Right atrium auricular region (tissue), 2 donors: Measurements from ENCODE around the gene PLPP7. TPM values are rescaled to one million over a fixed set of nuclear protein-coding genes. Genes with fewer than 3 reads are reported as not detected.

Experiments
- DNase-seq: peaks from one replicate; pipeline ENCODE4 v3.0.0-alpha.2; 2019; ENCODE audit warnings: low spot score
- H3K27ac ChIP-seq, 2 donors: fragments of 200-600 bp; sonication (generic); 1 replicate in 1 of 2; 2 replicates in 1 of 2; pipeline ENCODE4 v1.5.1; 2016 to 2019
- H3K27me3 ChIP-seq, 2 donors: fragments of 200-600 bp; sonication (generic); one replicate each; pipeline versions ENCODE4 v1.5.1 to v1.6.0; 2017 to 2019
- H3K36me3 ChIP-seq: fragments of 200-600 bp; sonication (generic); one replicate; pipeline ENCODE4 v1.5.1; 2016
- H3K4me1 ChIP-seq, 2 donors: fragments of 200-600 bp; sonication (generic); one replicate each; pipeline versions ENCODE4 v1.5.1 to v1.6.0; 2017 to 2019
- H3K4me3 ChIP-seq, 2 donors: fragments of 200-600 bp; sonication (generic); 1 replicate in 1 of 2; 2 replicates in 1 of 2; pipeline ENCODE4 v1.5.1; 2017 to 2019; ENCODE audit warnings: mild to moderate bottlenecking in 1 of 2, moderate library complexity in 1 of 2
- H3K9me3 ChIP-seq, 2 donors: fragments of 200-600 bp; sonication (generic); one replicate each; pipeline ENCODE4 v1.5.1; 2019
- CTCF ChIP-seq, 2 donors: fragments of 200-600 bp; sonication (generic); IDR thresholded peaks; one replicate each; pipeline ENCODE4 v1.5.1; 2019; ENCODE audit warnings: antibody characterized with exemption in 2 of 2
- total RNA-seq, 2 donors: library from RNA; depleted of rRNA; stranded (reverse); fragments of >200 nt; gene quantifications; one replicate each; pipeline ENCODE4 v1.1.0, GENCODE V29; 2016

The PLPP7 gene
- total RNA-seq, 2 donors from 2014 or later = 124 to 216 TPM

DNA sequence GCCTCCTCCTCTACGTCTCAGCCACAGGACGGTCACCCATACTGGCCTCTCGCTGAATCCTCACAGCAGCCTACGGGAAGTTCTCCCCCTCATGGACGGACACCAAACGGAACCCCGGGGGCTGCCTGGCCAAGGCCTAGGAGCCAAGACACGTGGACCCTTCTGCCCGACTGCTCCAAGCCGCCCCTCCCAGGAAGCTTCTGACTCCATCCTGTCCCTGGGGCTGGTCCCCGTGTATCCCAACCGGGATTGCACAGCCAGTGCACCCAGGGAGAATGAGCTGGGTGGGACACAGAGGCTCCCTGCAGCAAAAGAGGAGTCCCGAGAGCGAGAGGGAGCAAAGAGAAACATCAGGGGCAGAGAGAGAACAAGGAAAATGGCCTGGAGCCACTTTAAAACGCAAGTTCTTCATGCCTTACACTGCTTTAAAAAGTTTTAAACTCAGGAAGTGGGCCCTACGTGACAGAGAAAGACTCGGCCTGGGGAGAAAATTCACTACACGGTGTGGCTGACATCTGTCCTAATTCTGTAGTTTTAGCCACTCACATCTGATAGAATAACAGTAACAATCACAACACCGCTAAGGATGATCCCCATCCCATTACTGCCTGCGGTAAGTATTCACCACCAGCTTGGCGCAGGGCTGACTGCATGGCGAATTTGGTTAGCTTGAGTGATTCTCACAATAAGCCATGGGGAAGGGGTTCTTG, 16.2 kb upstream of the PLPP7 start:
- Histone ChIP-seq H3K4me1 (peaks cover 0 to 48% of the 10 kb centered on the region in 2 donors), H3K9me3 (no peaks in the 10 kb centered on the region), H3K27ac (peak overlapping the region; percentile 98), H3K27me3 (no peaks in the 10 kb centered on the region), H3K36me3 (no peaks in the 10 kb centered on the region), H3K4me3 (peak overlapping the region; percentile 76 to 81)
- no peak for DNase-seq
- peak in 1 of 2 donors; percentile 16 for TF ChIP-seq CTCF (IDR thresholded peaks at IDR 0.05)

DNA sequence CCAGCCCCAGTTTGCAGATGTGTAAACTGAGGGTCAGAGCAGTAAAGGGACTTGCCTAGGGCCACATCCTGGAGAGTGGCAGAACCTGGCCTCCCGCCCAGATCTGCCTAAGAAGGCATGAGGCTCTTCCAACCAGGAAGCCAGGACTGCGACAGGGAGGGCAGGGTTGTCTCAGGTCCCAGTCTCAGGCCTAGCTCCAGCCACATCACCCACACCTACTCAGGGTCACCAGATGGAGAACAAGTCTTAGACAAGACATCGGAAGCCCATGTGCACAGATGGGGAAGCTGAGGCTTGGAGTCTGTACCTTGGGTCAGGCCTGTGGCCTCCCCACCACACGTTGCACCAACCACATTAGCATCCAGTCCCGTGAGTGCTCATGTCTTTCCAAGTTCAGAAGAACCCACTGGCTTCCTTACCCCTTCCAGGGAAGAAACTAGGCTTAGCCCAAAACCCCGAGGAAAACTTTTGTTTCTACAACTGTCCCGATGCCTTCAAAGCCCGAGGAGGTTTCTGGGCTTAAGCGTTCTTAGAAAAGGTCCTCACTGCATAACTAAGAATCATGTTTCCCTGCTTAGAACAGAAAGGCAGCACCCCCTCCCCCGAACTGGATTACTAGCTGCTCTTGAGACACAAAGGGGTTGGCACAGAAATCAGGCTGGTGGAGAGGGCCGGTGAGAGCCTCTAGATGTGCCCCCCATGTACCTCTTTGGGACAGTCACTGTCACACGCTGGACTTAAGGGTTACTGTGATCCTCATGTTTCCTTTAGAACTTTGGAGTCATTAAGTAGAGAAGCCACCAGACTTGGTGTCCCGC, 15.5 kb upstream of the PLPP7 start:
- no peak for DNase-seq
- H3K9me3 ChIP-seq = no peaks in the 10 kb centered on the region
- H3K4me3 ChIP-seq = peak overlapping the region; percentile 76 to 81
- no peaks in the 10 kb centered on the region for H3K36me3 ChIP-seq
- peaks cover 0 to 49% of the 10 kb centered on the region in 2 donors for H3K4me1 ChIP-seq
- peak overlapping the region; percentile 98 for H3K27ac ChIP-seq
- H3K27me3 ChIP-seq = no peaks in the 10 kb centered on the region
- no peak for TF ChIP-seq CTCF (IDR thresholded peaks at IDR 0.05)

DNA sequence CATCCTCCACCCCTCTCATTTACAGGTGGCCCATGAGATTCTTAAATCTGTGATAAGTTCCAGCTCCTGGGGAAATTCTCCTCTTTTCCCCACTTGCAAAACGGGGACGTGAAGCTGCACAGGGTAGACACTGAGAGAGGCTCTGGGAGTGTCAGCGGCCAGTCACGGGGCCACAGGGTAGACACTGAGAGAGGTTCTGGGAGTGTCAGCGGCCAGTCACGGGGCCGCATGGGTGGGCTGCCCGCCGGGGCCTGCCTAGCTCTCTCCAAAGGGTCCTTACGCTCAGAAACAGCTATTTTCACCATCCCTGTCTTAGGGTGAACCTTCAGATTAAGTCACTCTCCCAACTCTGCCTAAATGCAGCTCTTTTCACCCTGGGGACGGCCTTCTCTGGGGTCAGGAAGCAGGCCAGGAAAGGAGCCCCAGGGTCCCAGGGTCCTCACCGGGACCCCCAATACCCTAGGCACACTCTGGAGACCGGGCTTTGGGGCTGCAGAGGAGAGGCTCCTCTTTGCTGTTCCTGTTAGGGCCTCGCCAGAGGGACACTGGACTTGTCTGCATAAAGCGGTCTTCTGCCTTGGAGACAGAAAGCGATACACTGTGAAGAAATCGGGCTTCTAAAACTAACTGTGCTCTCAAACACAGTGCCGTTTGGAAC, 14.7 kb upstream of the PLPP7 start:
- Histone ChIP-seq H3K4me3 (peak overlapping the region; percentile 76 to 81), H3K27ac (peak overlapping the region; percentile 98), H3K27me3 (no peaks in the 10 kb centered on the region), H3K36me3 (no peaks in the 10 kb centered on the region), H3K9me3 (no peaks in the 10 kb centered on the region), H3K4me1 (peaks cover 0 to 46% of the 10 kb centered on the region in 2 donors)
- DNase-seq = no peak
- no peak for TF ChIP-seq CTCF (IDR thresholded peaks at IDR 0.05)

DNA sequence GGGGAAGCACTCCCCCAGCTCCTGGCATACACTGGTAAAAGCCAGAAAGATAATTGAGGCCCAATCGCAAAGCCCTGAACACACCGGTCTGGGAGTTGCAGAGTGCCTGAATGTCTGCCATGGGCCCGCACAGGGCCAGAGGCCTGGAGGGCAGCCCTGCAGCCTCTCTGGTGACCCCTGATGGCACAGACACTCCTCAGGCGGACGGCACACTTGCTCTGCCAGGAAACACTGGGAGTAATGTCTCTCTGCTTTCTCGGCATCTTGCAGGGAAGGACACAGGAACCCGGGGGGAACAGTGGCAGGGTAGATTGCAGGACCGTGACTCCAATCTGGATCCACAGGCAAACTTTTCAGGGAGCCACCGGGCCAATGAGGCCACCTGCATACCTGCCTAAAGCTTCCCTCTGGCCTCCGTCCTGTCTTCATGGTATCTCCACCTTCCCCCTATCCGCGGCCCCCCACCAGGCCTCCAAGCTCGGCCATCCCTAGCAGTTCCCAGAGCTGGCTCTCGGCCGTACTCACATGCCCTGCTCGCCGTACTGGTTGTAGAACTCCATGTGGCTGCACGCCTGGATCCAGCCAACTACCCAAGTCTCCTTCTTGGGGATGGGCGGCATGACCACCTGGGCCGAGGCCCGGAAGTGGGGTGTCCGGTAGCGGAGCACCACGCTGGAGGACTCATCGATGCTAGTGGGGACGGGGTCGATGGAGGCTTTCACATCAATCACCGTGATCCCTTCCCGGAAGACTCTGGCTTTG, 14.0 kb upstream of the PLPP7 start:
- peak overlapping the region; percentile 76 to 81 for H3K4me3 ChIP-seq
- no peaks in the 10 kb centered on the region for H3K27me3 ChIP-seq
- DNase-seq = no peak
- H3K4me1 ChIP-seq = peaks cover 0 to 43% of the 10 kb centered on the region in 2 donors
- TF ChIP-seq CTCF (IDR thresholded peaks at IDR 0.05) = no peak
- no peaks in the 10 kb centered on the region for H3K36me3 ChIP-seq
- no peaks in the 10 kb centered on the region for H3K9me3 ChIP-seq
- peak overlapping the region; percentile 98 for H3K27ac ChIP-seq

DNA sequence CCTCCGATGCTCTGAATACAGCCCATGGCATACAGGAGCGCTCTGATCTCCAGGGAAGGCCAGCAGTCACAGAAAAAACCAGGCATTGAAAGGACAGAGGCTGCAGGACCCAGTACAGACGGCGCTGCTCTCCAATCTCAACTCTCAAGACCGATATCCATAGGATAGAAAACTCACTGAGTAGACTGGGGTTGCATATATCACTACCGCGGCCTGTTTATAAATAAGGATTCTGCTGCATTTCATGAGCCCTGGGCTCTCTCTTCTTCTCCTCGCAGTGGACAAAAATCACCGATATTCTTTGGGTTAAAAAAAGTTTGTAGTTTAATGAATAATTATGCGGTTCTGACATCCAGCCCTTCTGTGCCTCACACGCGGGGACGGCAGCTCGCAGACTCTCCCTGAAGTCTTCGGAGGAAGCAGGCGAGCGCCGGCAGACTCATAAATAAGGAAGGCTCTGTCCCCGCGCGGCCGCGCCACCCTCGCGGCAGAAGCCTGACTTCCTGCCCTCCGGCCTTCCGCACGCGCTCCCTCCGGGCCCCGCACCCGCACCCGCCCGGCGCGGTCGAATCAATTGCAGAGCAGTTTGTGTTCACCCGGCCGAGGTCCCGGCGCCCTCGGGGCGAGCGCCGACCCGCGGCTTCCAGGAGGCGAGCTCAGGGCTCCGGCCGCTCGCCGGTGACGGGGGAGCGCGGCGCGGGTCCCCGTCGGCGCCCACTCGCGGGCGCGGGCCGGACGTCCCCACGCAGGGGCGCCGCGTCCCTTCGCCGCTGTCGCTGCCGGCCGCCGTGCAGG, 13.2 kb upstream of the PLPP7 start, which contains the start of gene FAM78A:
FAM78A (minus strand) TSS at position 417 of the 795 bp plus-strand sequence; CDS start at position 86, 331 bp downstream.
- no peaks in the 10 kb centered on the region for H3K27me3 ChIP-seq
- peaks cover 0 to 36% of the 10 kb centered on the region in 2 donors for H3K4me1 ChIP-seq
- TF ChIP-seq CTCF (IDR thresholded peaks at IDR 0.05) = no peak
- peak within 1 kb of the TSS; percentile 98 for H3K27ac ChIP-seq
- no peak for DNase-seq
- no peaks in the 10 kb centered on the region for H3K9me3 ChIP-seq
- H3K36me3 ChIP-seq = no peaks in the 10 kb centered on the region
- H3K4me3 ChIP-seq = peak within 1 kb of the TSS; percentile 76 to 81
